GM23248 (cell line): Measurements from ENCODE around the gene SYCE3.

Source experiments
- EZH2 ChIP-seq: fragments of 200-600 bp; sonication (generic); IDR thresholded peaks from 2 replicates; pipeline ENCODE4 v1.6.1; 2018; ENCODE audit warnings: antibody characterized with exemption, mild to moderate bottlenecking; ENCODE audit not compliant: insufficient read depth, poor library complexity, severe bottlenecking
- EZH2phosphoT487 ChIP-seq: fragments of 200-600 bp; sonication (generic); IDR thresholded peaks from 2 replicates; pipeline ENCODE4 v1.6.1; 2018; ENCODE audit warnings: antibody characterized with exemption, moderate library complexity, mild to moderate bottlenecking, low read depth; ENCODE audit not compliant: insufficient read depth

GRCh38 chr22:50505276-50505775 lies 57.4 kb downstream of the SYCE3 start:
- TF ChIP-seq EZH2phosphoT487 (no peak), EZH2 (no peak)
